NCI-H526 (cell line): ENCODE results near the gene CCDC85C.

Experiments used
- DNase-seq, 2 experiments: peaks; one replicate each; lab custom pipeline; 2025; lab: John Stamatoyannopoulos, UW

Gene CCDC85C

GRCh38 chr14:99572173-99572999, 31.6 kb downstream of the CCDC85C start:
- no peak for DNase-seq

- no peak for DNase-seq
Observed at GRCh38 chr14:99571303-99571986, 32.6 kb downstream of the CCDC85C start.

- DNase-seq: no peak
Observed at GRCh38 chr14:99570544-99571302, 33.3 kb downstream of the CCDC85C start.

- no peak for DNase-seq
Observed at GRCh38 chr14:99569725-99570543, 34.1 kb downstream of the CCDC85C start.

GRCh38 chr14:99568567-99569560, 35.1 kb downstream of the CCDC85C start:
- DNase-seq: no peak

- no peak for DNase-seq
Observed at GRCh38 chr14:99566390-99567354, 37.3 kb downstream of the CCDC85C start.

- DNase-seq: no peak
Observed at GRCh38 chr14:99566009-99566389, 38.0 kb downstream of the CCDC85C start.

- no peak for DNase-seq
Observed at GRCh38 chr14:99565383-99565782, 38.6 kb downstream of the CCDC85C start.

GRCh38 chr14:99564926-99565259, 39.1 kb downstream of the CCDC85C start:
- no peak for DNase-seq

GRCh38 chr14:99564256-99564925, 39.6 kb downstream of the CCDC85C start:
- DNase-seq: peak in 1 of 2 experiments; percentile 17

- no peak for DNase-seq
Observed at GRCh38 chr14:99563749-99564129, 40.3 kb downstream of the CCDC85C start.

- DNase-seq: peak; percentile 55 to 86
Observed at GRCh38 chr14:99562856-99563748, 40.9 kb downstream of the CCDC85C start.

GRCh38 chr14:99561864-99562263, 42.1 kb downstream of the CCDC85C start:
- DNase-seq: no peak

GRCh38 chr14:99560922-99561683, 42.9 kb downstream of the CCDC85C start:
- DNase-seq: no peak

GRCh38 chr14:99560403-99560802, 43.6 kb downstream of the CCDC85C start:
- no peak for DNase-seq

- DNase-seq: no peak
Observed at GRCh38 chr14:99559286-99559990, 44.6 kb downstream of the CCDC85C start.
